CMK (cell line): ENCODE results near the gene MARCHF3.
A peak's percentile ranks its signal among the peaks of the same experiment; 100 is the strongest.

Experiments used
- DNase-seq: peaks from one replicate; pipeline ENCODE4 v3.0.0-alpha.2; 2010; ENCODE audit warnings: low read depth

Gene MARCHF3

GRCh38 chr5:126982926-126983873, 47.2 kb downstream of the MARCHF3 start:
- no peak for DNase-seq

- no peak for DNase-seq
These were observed 48.2 kb downstream of the MARCHF3 start for GRCh38 chr5:126982202-126982601.

- DNase-seq = no peak
These were observed 48.7 kb downstream of the MARCHF3 start for GRCh38 chr5:126981701-126982100.

DNA sequence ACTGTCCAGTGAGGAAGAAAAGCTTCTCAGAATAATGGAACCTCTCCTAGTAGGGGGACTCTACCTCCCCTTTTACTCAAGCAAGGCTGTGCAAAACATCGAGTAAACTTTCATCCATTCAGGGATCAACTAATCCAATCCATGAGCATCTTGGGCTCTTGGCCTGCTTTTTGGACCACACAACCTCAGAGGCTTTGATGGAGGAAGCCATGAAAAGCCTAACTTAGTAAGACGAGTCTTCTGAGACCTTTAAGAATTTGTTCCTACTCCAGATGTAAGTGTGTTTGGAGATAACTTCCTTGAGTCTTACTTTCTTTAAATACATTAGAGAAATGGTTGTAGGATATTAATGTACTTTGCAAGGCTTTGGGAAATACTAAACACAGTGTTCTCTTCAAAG, 49.1 kb downstream of the MARCHF3 start:
- DNase-seq = no peak

DNA sequence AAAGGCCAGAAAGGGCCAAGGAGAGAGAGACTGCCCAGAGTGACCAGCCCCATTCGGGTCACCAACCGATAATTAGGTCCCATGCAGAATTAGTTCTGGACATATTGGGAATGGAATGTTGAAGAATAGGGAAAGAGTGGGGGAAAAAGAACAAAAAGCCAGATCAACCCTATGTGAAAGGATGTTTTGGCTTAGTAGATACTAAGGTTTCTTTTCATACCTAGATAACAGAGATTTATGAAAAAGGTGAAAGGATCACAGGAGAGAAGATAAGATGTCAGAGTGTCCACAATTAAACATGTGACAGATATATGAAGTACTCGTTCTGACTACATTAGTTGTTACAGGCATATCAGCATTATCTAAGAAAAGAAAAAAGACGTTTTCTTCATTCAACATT, 52.1 kb downstream of the MARCHF3 start:
- DNase-seq = no peak

DNA sequence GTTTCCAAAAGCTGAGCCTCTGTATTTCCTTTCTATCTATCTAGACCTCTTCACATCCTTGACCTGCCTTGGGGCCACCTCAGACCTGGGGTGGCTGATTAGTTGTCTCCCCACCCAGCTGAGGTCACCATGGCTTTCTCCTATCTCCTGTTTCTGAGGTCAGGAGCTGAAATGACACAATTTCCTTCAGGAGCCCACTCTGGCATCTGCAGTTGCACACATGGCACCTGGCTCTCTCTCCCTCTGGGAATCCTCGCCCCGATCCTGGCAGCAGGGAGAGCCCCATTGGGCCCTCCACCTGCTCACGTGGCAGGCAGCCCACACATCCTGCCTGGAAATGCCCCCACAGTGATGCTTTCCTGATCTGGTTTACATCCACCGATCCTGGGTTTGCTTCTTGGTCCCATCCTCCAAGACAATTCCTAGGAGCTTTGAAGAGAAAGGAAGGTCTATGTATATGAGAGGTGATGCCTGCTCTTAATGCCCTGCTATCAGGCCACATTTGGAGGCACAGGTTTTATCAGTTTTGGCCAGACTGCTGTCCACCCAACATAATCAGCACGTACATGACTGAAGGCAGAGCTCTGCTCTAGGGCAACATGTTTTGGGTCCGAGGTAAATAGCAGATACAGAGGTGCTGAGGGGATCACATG, 53.7 kb downstream of the MARCHF3 start:
- DNase-seq = no peak

- no peak for DNase-seq
These were observed 54.6 kb downstream of the MARCHF3 start for GRCh38 chr5:126975796-126976195.

GRCh38 chr5:126973193-126973592, 57.2 kb downstream of the MARCHF3 start:
- DNase-seq = no peak

DNA sequence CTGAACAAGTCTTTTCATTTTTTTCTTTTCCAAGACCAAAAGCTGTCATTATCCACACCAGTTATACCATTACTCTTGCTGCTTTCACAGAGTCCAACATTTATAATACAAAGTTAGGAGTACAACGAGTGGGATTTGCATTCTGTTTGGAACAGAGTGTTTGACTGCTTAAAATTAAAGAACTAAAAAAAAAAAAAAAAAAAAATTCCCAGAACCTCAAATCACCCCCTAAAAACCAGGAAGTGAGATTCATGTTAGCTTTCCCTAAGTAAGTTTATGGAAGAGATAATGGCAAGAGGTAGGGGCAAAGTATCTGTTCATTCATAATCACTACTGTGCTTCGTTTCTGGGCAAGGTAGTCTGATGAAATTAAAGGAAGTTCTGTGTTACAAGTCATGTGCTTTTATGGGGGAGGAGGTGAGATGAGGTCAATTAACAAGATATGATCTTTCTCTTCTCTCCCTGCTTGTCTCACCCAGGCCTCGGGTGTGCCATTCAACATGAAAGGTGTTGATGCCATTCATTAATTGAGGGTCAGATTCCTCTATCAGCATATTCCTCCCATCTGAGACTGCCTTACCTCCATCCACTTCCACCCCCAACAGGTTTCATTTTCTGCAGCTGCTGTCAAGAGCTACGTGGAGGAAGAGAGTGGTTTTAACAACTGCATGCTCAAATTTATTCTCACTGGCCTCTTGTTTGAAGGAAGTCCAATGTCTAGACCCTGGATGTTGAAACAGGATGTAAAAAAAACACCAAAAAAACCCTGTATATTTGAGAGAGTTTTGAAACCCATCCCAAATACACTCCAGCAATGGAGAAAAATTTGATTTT, 58.1 kb downstream of the MARCHF3 start:
- peak; percentile 39 for DNase-seq

GRCh38 chr5:126971455-126972031, 58.8 kb downstream of the MARCHF3 start:
- DNase-seq = peak; percentile 58

DNA sequence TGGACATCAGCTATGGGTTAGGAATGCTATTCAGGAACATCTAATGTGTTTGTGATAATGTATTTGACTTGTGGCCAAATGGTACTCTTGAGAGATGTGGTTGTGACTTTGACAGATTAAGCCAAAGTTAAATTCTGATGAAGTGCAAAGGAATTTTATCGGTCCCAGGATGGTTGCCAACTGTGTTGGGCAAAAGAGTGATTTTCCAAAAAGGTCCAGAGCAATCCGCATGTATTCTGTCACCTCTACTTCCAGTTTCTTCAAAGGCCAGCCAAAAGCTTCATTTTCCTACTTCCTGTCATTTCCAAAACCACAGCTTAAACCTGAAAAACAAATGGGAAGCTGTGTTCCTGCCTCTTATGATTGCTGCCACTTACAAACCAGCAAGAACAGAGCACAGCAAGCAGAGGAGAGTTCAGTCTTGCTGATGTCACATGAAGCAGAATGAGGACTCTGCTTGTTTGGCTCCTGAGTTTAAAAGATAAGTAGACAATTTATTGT, 59.8 kb downstream of the MARCHF3 start:
- DNase-seq = no peak

- no peak for DNase-seq
These were observed 60.8 kb downstream of the MARCHF3 start for GRCh38 chr5:126969548-126969947.

DNA sequence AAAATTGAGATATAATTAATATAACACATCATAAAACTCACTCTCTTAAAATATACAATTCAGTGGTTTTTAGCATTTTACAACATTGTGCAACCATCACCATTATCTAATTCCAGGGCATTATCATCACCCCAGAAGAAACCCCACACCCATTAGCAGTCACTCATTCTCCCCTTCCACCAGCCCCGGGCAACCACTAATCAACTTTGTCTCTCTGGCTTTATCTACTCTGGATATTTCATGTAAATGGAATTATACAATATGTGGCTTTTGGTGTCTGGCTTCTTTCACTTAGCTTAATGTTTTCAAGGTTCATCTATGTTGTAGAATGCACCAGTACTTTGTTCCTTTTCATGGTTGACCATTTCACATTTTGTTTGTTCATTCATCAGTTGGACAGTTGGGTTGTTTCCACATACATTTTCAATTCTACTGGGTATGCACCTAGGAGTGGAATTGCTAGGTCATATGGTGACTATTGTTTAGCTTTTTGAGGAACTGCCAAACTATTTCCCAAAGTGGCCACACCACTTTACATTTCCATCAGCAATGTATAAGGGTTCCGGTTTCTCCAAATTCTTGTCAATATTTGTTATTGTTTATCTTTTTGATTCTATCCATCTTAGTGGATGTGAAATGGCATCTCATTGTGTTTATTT, 62.4 kb downstream of the MARCHF3 start:
- DNase-seq = no peak

- DNase-seq = no peak
These were observed 64.9 kb downstream of the MARCHF3 start for GRCh38 chr5:126965487-126965886.

DNA sequence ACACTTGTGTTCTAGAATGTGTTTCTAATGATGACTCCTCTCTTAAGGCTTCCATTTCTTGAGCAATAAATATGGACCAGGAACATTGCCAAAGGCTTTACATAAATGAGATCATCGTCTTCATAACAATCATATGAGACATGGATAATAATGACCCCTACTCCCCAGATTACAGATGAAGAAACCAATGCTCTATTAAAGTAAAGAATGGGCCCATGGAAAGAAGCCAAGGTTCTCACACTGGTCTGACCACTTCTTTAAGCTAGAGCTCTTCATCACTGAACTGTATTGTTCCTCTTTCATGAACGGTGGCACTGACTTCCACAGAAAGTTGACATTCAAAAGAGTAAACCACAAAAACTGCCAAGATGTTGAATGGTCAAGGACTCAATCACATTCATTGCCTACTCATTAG, 65.3 kb downstream of the MARCHF3 start:
- DNase-seq = no peak

- no peak for DNase-seq
These were observed 66.5 kb downstream of the MARCHF3 start for GRCh38 chr5:126963822-126964375.

DNA sequence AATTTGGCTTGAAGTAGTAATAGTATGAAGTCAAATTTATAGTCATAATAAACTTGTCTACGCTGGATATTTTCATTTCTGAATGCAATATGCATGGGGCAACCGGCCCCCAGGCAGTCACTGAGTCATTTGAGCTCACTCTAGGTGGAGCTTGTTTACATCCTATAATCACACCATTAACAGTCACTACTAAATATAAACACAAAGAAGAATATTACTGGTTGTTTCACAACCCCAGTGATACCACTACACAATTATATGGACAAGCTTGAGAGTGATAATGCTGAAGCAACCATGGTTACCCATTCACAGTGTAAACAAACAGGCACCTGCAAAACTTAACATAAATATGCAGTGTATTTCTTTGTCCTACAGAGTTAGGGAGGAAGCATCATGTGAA, 68.7 kb downstream of the MARCHF3 start:
- DNase-seq = no peak

GRCh38 chr5:126961128-126961527, 69.2 kb downstream of the MARCHF3 start:
- DNase-seq = no peak

DNA sequence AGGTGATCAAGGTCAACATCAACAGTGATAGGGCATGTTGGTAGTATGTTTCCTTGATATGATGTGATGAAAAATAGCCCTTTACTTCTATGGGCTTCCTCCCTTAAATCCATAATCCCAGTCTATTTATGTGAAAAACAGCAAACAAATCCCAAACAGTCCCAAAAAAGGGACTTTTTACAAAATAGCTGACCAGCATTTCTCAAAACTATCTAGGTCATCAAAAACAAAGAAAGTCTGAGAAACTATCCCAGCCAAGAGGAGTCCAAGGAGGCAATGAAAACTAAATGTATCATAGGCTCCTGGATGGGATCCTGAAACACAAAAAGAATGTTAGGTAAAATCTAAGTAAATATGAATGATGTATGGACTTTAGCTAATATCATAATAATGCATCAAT, 71.2 kb downstream of the MARCHF3 start:
- DNase-seq = no peak

- no peak for DNase-seq
These were observed 73.4 kb downstream of the MARCHF3 start for GRCh38 chr5:126956991-126957390.

- DNase-seq = no peak
These were observed 75.4 kb downstream of the MARCHF3 start for GRCh38 chr5:126954981-126955380.
